ENCODE data around the gene P3H3.

Gene P3H3

GRCh38 chr12:6828781-6829535, 751 bp downstream of the P3H3 start:
- DNase-seq: no peak

GRCh38 chr12:6829536-6830220, 1.5 kb downstream of the P3H3 start:
- DNase-seq: no peak

- no peak for DNase-seq
Observed at GRCh38 chr12:6830286-6830890, 2.2 kb downstream of the P3H3 start.

GRCh38 chr12:6830999-6831398, 2.8 kb downstream of the P3H3 start:
- DNase-seq: no peak

DNA sequence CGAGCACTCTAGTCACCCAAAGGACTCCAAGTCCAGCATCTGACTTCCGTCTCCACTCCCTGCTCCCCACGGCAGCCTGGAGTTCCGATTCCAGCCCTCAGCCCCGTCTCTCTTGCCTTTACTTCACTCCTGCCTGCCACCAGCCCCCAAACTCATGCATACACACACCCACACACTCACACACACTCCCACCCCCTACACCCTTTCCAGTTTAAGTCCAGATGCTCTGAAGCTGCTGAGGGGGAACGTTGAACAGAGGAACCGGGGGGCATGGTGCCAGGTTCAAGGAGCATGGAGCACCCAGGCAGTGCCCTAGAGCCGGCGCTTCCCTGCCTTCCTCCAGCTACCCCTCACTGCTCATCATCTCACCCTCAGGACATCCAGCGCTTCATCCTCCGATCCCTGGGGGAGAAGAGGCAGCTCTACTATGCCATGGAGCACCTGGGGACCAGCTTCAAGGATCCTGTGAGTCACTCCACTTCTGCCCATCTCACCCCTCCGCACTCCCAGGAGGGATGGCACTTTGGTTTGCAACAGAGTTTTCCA, 3.3 kb downstream of the P3H3 start:
- no peak for DNase-seq

DNA sequence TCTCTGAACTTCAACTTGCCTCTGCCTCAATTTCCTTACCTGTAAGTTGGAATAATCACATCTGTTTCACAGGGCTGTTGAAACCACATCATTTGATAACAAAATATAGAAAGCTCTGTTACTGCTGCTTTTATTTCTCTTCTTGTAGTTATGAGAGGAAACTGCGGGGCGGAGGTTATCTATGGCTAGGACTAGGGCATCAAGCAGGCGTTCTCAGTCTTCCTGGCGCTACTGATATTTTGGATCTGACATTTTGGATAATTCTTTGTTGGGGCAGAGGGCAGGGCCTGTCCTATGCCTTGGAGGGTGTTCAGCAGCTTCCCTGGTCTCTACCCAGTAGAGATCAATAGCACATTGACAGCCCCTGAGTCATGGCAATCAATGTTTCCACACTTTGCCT, 3.9 kb downstream of the P3H3 start:
- no peak for DNase-seq

DNA sequence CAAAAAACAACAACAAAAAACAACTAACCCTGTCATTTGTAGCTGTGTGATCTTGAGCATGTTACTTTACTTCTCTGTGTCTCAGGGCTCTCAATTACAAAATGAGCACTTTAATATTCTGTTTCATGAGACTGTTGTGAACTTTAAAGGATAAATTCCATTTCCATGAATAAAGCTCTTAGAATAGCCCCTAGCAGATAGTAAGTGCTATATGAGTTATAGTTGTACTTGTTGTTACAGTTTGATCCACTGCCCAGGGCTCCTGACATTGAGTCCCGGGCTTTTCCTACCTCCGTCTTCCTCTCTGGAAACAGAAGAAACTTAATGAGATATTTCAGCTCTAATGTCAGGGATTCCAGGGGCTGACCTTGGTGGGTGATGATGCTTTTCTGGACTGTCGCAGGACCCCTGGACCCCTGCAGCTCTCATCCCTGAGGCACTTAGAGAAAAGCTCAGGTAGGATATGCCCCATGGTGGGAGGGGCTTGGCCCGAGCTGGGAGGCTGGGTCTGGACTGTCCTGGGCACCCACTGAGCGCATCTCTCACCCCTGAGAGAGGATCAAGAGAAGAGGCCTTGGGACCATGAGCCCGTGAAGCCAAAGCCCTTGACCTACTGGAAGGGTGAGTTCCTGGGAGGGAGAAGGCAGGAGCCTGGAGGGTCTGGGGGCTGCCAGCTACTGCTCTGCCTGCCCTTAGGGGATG, 5.1 kb downstream of the P3H3 start:
- no peak for DNase-seq

DNA sequence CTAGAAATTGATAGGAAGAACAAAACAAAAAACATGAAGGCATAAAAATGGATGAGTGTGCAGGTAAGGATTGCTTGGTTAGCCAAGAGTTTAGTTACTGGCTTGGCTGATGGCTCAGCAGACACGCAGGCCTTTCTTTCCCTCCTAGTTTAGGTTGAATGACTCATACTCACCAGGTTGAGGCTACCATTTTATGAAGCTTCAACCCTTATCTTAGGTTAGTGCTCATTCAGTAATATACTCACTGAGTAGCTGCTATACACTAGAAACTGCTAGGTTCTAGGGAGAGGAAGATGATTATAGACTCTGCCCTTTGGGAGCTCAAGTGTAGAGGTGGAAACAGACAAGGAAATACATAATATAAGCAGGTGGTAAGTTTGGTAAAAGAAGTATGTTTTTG, 6.0 kb downstream of the P3H3 start:
- DNase-seq: no peak

- no peak for DNase-seq
Observed at GRCh38 chr12:6834873-6835272, 6.7 kb downstream of the P3H3 start.

GRCh38 chr12:6836851-6837250, 8.6 kb downstream of the P3H3 start:
- DNase-seq: no peak

DNA sequence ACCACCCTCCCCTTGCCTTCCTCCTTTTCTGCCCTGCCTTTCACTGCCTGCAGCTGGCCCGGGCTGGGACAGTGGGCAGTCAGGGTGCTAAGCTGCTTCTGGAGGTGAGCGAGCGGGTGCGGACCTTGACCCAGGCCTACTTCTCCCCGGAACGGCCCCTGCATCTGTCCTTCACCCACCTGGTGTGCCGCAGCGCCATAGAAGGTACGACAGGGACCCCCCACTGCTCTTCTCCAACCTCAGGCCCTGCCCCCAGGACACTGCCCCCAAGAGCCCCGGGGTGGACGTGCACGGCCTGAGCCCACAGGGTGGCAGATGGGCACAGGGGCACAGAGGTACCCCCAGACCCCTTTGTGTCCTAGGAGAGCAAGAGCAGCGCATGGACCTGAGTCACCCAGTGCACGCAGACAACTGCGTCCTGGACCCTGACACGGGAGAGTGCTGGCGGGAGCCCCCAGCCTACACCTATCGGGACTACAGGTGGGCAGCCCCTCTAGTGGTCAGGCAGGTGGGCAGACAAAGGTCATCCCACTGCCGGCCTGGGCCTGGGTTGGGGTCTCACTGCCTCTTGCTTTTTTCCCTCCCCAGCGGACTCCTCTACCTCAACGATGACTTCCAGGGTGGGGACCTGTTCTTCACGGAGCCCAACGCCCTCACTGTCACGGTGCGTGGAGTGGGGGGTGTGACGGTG, 9.3 kb downstream of the P3H3 start:
- no peak for DNase-seq

DNA sequence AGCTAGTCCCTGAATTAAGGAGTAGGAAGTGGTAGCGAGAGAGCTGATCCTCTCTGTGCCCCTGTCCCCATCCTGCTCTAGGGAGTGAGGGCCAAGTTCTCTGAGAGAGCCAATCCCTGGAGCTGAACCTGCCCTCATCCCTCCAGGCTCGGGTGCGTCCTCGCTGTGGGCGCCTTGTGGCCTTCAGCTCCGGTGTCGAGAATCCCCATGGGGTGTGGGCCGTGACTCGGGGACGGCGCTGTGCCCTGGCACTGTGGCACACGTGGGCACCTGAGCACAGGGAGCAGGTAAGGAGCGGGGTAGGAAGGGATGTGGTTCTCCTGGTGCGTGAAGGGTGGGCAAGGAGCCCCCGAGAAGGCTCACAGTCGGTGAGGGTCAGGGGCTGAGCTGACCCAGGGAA, 10.6 kb downstream of the P3H3 start:
- no peak for DNase-seq

GRCh38 chr12:6839482-6840201, 11.4 kb downstream of the P3H3 start:
- DNase-seq: no peak

DNA sequence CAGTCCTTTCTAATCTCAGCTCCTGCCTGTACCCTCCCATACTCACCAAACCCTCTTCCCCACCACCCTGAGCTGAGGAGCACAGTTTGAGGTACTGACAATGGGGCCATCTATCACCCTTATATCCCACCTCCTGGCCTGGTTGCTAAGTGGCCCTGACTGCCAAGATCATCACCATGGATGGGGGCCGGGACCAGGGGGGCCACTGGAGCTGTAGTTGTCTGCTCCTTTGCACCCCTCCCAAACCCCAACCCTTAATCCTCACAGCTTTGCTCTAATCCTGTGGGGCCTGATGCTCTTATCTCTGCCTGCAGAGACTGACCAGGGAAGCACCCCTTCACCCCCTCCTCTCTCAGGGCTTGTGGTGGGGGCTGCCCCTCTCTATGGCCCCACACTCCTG, 12.1 kb downstream of the P3H3 start:
- DNase-seq: no peak

DNA sequence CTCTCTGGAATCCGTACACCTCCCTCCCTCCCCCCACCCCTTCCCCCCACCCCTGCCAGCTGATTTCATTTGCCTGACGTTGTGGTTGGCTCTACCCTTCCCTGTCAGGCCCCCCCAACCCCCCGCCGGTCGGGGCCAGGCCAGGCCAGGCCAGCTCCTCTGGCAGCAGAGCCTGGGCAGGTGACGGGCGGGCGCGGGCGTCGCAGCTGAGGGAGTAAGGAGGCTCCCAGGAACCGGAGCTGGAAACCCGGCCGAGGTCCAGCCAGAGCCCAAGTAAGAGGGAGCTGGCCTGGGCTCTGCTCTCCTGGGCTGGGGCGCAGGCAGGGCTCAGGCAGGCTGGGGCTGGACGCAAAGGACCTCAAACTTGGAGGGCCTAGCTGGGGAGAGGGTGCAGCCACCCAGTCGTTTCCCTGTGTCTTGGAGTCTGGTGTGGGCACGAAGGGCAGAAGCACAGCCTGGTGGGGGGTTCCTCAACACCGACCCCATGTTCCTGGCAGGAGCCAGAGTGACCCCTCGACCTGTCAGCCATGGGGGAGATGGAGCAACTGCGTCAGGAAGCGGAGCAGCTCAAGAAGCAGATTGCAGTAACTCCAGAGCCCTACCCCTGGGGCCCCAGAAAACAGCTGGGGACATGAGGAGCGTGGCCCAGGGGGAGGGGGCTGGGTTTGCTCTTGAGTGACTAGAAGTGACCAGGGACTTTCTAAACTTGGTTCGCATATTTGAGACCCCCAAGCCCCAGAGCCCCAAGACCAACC, 12.7 kb downstream of the P3H3 start, which contains the start of gene GNB3:
Gene GNB3, plus strand, starts transcription at position 165 of the 755 bp plus-strand sequence. Its CDS starts 363 bp downstream, at position 528.
- DNase-seq: no peak

GRCh38 chr12:6842075-6842474, 13.9 kb downstream of the P3H3 start:
- DNase-seq: no peak

DNA sequence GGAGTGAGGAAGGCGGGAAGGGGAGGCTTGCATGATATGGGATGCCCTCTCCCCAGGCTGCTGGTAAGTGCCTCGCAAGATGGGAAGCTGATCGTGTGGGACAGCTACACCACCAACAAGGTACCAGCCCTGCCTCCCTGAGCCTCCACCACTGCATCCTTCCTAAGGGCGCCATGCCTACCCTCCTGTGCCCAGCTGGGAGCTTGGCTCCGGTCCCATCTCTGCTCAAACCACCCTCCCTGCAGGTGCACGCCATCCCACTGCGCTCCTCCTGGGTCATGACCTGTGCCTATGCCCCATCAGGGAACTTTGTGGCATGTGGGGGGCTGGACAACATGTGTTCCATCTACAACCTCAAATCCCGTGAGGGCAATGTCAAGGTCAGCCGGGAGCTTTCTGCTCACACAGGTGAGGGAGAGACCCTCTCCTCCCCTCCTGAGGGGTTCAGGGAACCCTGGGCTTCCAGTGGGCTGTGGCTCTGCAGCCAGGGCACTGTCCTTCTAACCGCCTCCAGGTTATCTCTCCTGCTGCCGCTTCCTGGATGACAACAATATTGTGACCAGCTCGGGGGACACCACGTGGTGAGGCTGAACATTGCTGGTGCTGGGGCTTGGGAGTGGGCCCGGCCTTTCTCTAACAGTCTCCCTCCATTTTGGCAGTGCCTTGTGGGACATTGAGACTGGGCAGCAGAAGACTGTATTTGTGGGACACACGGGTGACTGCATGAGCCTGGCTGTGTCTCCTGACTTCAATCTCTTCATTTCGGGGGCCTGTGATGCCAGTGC, 15.1 kb downstream of the P3H3 start:
- no peak for DNase-seq

- DNase-seq: no peak
Observed at GRCh38 chr12:6845395-6845794, 17.2 kb downstream of the P3H3 start.

DNA sequence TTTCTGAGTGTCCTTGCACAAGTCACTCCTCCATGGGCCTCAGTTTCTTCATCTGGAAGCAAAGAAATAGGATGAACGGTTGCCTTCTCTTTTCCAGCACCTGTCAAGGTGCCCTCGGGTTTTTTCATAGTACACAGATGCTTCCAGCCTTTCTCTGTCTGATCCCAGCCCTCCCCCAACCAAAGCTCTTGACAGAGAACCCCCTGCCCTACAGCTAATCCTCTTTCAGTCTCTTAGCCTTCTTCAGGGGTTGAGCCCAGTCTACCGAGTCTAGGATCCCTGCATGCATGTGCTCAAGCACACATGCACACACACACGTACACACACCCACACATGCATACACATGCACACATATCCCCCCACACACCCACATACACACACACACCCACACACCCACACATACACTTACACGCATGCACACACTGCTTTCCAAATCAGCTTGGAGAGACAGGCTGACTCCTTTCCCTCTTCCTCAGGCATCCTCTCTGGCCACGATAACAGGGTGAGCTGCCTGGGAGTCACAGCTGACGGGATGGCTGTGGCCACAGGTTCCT, 18.2 kb downstream of the P3H3 start:
- DNase-seq: no peak

DNA sequence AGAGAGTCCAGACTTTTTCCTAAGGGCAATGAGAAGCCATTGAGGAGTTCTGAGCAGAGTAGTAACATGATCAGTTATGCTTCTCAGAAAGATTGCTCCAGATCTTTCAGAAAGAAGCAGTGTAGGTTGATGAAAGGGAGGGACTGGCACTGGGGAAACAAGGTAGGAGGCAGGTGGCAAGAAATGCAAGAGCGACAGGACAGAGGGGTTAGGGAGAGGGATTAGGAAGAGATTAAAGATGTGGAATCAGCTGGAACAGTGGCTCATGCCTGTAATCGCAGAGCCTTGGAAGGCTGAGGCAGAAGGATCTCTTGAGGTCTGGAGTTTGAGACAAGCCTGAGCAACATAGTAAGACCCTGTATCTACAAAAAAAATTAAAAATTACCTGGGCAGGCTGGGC, 19.5 kb downstream of the P3H3 start:
- DNase-seq: no peak
